ENCODE measurements around the gene C17orf67. TPM values are rescaled to one million over a fixed set of nuclear protein-coding genes. Genes with fewer than 3 reads are reported as not detected.

The C17orf67 gene
- total RNA-seq, 4 donors from 2014 or later: 0.27 to 1.3 TPM; not detected in 2

GRCh38 chr17:56826611-56827414 lies 6.9 kb downstream of the C17orf67 start:
- Histone ChIP-seq H3K9me3 (no peaks in the 10 kb centered on the region), H3K4me3 (no peak overlapping the region), H3K27ac (no peak overlapping the region), H3K27me3 (no peaks in the 10 kb centered on the region), H3K4me1 (peaks cover 0 to 20% (median 3%) of the 10 kb centered on the region in 4 donors), H3K36me3 (no peaks in the 10 kb centered on the region)
- 59 to 75% methylated on average over 4 of the region's 4 CpGs for WGBS, 2 donors (ENCODE audit: low coverage in 1 of 2)
- TF ChIP-seq POLR2AphosphoS5 (IDR thresholded peaks at IDR 0.05): no peak
- TF ChIP-seq CTCF (IDR thresholded peaks at IDR 0.05): no peak
- TF ChIP-seq POLR2A (IDR thresholded peaks at IDR 0.05): no peak
- no peak for TF ChIP-seq EP300 (IDR thresholded peaks at IDR 0.05; ENCODE audit: low read depth)
- intact Hi-C loops (cut with DNase I; ENCODE audit: low total_unique reads): no loop called here
- in situ Hi-C loops (cut with MboI; ENCODE audit: low pct_ligation_motif_present in 1 of 4, low pct_unique_long_range_greater_than_20kb in 1 of 4, low sequenced_read_pairs in 3 of 4): loop anchor here in 2 of 4 donors (5.0 to 25.0 kb wide), 2 partner anchors 110 to 285 kb away; no protein-coding TSS in a partner anchor
- DNase-seq: no peak

- Histone ChIP-seq H3K9me3 (no peaks in the 10 kb centered on the region), H3K27me3 (no peaks in the 10 kb centered on the region), H3K36me3 (no peaks in the 10 kb centered on the region), H3K4me3 (no peak overlapping the region), H3K27ac (no peak overlapping the region), H3K4me1 (peaks cover 0 to 22% (median 7%) of the 10 kb centered on the region in 4 donors)
- TF ChIP-seq POLR2A (IDR thresholded peaks at IDR 0.05) (no peak), EP300 (IDR thresholded peaks at IDR 0.05; ENCODE audit: low read depth) (no peak), CTCF (IDR thresholded peaks at IDR 0.05) (no peak), POLR2AphosphoS5 (IDR thresholded peaks at IDR 0.05) (no peak)
- in situ Hi-C loops (cut with MboI; ENCODE audit: low pct_ligation_motif_present in 1 of 4, low pct_unique_long_range_greater_than_20kb in 1 of 4, low sequenced_read_pairs in 3 of 4): loop anchor here in 1 of 4 donors (25.0 kb wide), 1 partner anchor 113 kb away; no protein-coding TSS in a partner anchor
- WGBS, 2 donors (ENCODE audit: low coverage in 1 of 2): 86 to 93% methylated on average over 1 of the region's 1 CpG
- DNase-seq: no peak
- intact Hi-C loops (cut with DNase I; ENCODE audit: low total_unique reads): no loop called here
Measured at GRCh38 chr17:56824503-56824902, 9.2 kb downstream of the C17orf67 start.

GRCh38 chr17:56823848-56824247 lies 9.9 kb downstream of the C17orf67 start:
- H3K36me3 ChIP-seq: no peaks in the 10 kb centered on the region
- TF ChIP-seq CTCF (IDR thresholded peaks at IDR 0.05) (no peak), POLR2A (IDR thresholded peaks at IDR 0.05) (no peak), POLR2AphosphoS5 (IDR thresholded peaks at IDR 0.05) (no peak)
- H3K27ac ChIP-seq: no peak overlapping the region
- no peak for DNase-seq
- in situ Hi-C loops (cut with MboI; ENCODE audit: low pct_ligation_motif_present in 1 of 4, low pct_unique_long_range_greater_than_20kb in 1 of 4, low sequenced_read_pairs in 3 of 4) (loop anchor here in 1 of 4 donors (25.0 kb wide), 1 partner anchor 113 kb away; no protein-coding TSS in a partner anchor), intact Hi-C loops (cut with DNase I; ENCODE audit: low total_unique reads) (no loop called here)
- no peak overlapping the region for H3K4me3 ChIP-seq
- WGBS, 2 donors (ENCODE audit: low coverage in 1 of 2): 64 to 84% methylated on average over 2 of the region's 2 CpGs
- H3K9me3 ChIP-seq: no peaks in the 10 kb centered on the region
- peaks cover 0 to 24% (median 9%) of the 10 kb centered on the region in 4 donors for H3K4me1 ChIP-seq
- no peaks in the 10 kb centered on the region for H3K27me3 ChIP-seq

- in situ Hi-C loops (cut with MboI; ENCODE audit: low pct_ligation_motif_present in 1 of 4, low pct_unique_long_range_greater_than_20kb in 1 of 4, low sequenced_read_pairs in 3 of 4): loop anchor here in 1 of 4 donors (25.0 kb wide), 1 partner anchor 115 kb away; no protein-coding TSS in a partner anchor
- no peaks in the 10 kb centered on the region for H3K36me3 ChIP-seq
- TF ChIP-seq EP300 (IDR thresholded peaks at IDR 0.05; ENCODE audit: low read depth) (no peak), CTCF (IDR thresholded peaks at IDR 0.05) (no peak), POLR2AphosphoS5 (IDR thresholded peaks at IDR 0.05) (no peak), POLR2A (IDR thresholded peaks at IDR 0.05) (no peak)
- peaks cover 0 to 24% (median 9%) of the 10 kb centered on the region in 4 donors for H3K4me1 ChIP-seq
- intact Hi-C loops (cut with DNase I; ENCODE audit: low total_unique reads): no loop called here
- H3K27me3 ChIP-seq: no peaks in the 10 kb centered on the region
- no peak overlapping the region for H3K27ac ChIP-seq
- H3K4me3 ChIP-seq: no peak overlapping the region
- 74% methylated on average over 5 of the region's 5 CpGs; no CpG with 5 or more reads in 1 of the 2 donors for WGBS, 2 donors (ENCODE audit: low coverage in 1 of 2)
- no peaks in the 10 kb centered on the region for H3K9me3 ChIP-seq
- DNase-seq: no peak
Measured at GRCh38 chr17:56822725-56823124, 11.0 kb downstream of the C17orf67 start.
